Fibroblast of the conjunctiva (primary cell): ENCODE results near the gene PIGX.
A peak's percentile ranks its signal among the peaks of the same experiment; 100 is the strongest.
"Not testable (repeated sequence)": the region's sequence is repeated elsewhere in the genome, so short reads cannot be mapped to it uniquely, and the experiment has no call there.

Experiments used
- DNase-seq: peaks from one replicate; pipeline ENCODE4 v3.0.0-alpha.2; 2010; ENCODE audit warnings: low read depth

PIGX gene

DNA sequence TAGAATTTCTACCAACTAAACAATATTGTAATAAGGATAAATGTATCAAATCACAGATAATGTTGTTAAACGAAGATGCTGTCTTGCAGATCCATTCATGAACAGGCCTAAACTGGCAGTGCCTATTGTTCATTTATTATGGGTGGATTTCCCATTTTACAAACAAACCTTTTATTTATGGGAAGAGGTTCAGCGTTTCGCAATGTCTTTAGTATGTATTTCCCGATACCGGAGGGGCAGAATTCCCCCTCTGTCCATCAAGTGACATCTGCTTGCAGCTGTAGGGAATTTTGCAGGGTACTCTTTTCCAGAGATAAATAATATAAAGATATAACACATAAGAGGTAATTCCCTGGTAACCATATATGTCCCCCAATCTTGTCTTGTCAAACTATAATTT is 5.8 kb upstream of the PIGX start:
- DNase-seq: no peak

DNA sequence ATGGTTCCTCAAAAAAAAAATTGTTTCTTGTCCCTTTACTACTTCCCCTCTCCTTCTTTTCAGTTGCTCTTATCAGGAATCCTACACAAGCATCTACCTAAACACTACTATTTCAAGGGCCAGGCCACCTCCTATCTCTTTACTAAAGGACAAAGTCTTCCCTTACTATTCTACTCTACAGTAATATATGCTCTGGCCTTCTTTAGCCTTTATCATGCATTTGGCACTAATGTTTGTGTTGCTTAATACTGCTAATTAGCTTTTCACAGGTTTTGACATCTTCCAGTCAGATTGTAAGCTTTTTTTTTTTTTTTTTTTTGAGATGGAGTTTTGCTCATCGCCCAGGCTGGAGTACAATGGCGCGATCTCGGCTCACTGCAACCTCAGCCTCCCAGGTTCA is 5.4 kb upstream of the PIGX start:
- DNase-seq: no peak

DNA sequence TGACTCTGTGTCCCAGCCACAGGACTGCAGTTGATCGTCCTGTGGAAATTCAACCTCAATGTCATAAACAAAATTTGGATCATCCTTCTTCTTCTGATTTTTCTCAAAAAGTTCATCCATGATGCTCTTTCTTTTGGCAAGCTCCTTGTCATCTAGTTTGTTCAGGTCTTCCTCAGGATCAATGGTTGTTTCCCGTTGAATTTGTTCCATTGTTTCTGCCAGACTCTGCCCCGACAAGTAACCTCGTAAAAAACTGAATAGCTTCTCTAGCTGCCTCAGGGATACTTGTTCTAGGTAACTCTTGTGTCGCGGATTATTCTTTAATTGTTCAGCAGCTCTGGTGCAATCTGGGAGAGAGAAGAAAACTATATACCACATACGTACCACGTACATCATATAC is 4.6 kb upstream of the PIGX start:
- no peak for DNase-seq

GRCh38 chr3:196708467-196708866 is 3.7 kb upstream of the PIGX start:
- no peak for DNase-seq

GRCh38 chr3:196712514-196713413 is 587 bp downstream of the PIGX start:
- no peak for DNase-seq

DNA sequence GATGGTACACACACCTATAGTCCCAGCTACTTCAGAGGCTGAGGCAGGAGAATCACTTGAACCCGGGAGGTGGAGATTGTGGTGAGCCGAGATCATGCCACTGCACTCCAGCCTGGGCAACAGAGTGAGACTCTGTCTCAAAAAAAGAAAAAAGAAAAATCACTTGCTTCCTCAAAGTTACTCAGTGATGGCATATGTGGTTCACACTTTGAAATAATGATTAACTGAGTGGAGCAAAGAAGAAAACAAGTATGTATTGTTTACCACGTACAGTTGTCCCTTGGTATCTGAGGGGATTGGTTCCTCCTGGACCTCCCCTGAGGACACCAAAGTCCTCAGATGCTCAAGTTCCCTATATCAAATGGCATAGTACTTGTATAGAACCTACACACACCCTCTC is 5.0 kb downstream of the PIGX start:
- not testable (repeated sequence) for DNase-seq

- DNase-seq: no peak
Measured at GRCh38 chr3:196721097-196721496, 8.9 kb downstream of the PIGX start.

- DNase-seq: peak; percentile 9
Measured at GRCh38 chr3:196726788-196727675, 14.9 kb downstream of the PIGX start.

DNA sequence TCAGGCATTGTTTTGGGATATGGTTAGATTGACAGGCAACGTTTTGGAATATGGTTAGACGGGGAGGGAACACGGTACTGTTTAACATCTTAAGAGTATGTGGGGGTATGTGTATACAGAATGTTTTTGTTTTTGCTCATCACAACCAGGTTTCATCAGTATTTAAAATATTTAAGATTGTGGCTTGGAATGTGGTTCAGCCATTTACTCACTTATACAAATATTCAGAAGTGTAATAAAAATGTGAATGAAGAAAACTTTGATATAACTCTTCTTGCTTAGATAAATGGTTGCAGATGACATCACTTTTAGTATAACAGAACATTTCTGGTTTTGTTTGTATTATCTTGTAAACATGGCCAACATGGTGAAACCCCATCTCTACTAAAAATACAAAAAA is 23.6 kb downstream of the PIGX start:
- no peak for DNase-seq

DNA sequence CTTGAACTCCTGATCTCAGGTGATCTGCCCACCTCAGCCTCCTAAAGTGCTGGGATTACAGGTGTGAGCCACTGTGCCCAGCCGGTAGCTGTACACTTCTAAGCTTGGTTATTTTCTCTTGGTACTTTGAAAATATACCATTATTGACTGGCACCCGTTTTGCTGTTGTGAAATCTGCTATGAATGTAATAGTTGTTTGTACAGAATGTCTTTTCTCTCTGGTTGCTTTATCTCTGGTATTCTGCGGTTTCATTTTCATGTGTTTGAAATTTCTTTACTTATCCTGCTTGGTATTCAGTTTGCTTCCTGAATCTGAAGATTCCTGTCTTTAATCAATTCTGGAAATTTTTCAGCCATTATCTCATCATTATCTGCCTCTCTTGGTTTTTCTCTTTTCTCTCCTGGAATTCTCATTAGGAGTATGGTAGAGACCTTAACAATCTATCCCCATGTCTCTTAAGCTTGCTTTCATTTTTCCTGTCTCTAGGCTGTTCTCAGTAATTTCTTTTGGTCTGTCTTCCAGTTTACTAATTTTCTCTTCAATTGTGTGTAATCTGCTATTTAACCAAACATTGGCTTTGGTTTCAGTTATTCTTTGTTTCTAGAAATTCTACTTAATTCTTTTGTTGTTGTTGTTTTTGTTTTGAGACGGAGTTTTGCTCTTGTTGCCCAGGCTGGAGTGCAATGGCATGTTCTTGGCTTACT is 24.6 kb downstream of the PIGX start:
- no peak for DNase-seq

DNA sequence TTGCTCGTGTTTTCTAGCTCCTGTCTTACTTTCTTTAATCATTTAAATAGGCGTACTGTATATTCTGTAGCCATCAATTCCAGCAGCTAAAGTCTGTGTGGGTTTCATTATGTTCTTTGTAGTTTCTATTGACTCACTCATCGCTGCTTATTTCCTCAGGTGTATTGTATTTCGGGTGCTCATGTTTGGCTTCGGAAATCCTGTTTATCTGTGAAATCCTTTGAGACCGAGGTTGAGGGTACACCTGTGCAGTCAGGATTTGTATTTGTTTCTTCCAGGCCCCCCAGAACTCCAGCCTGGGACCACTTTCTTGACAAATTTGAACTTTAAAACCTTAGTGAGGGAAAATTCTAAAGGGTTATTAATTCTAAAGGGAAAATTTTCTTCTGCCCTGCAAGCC is 25.5 kb downstream of the PIGX start:
- no peak for DNase-seq

GRCh38 chr3:196739671-196740480 is 27.7 kb downstream of the PIGX start, which contains the start of gene PAK2:
PAK2 (plus strand) TSS chr3:196739857; CDS start chr3:196782647, 42,790 bp downstream.
- peak; percentile 72 for DNase-seq

DNA sequence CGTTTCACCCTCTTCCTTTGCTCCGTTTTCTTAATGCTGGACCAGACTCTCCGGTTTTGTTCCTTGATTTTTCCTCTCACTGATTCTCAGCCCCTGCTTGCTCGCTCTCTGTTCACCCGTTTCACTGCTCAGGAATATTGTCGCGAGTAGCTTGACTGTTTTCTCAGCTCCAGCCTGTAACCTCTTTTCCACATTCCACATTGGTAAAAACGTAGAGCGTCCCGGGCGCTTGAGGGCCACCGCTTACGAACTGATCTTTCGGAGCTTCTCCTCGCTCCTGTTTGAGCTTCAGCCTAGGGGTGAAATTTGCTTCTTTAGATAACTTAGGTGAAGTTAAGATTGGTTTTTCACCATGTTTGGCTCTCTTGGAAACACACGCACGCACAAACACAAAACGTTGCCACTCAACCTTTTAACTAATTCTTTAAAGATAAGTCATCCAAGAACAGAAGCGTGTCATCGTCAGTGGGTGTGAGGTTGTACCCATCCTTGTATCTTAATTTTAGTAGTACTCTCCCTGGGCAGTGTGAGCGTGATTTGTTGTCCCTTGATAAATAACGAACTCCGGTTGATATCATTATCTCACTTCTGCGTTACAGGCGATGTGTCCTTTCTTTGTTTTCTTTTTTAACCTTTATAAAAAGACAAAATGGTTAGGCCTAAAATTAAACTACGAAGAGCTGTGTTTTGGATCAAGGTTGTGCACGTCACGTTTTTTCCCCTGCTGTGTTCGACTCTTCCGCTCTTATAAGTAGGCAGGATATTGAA is 28.5 kb downstream of the PIGX start:
- DNase-seq: peak; percentile 31

GRCh38 chr3:196741249-196741889 is 29.2 kb downstream of the PIGX start:
- DNase-seq: no peak

DNA sequence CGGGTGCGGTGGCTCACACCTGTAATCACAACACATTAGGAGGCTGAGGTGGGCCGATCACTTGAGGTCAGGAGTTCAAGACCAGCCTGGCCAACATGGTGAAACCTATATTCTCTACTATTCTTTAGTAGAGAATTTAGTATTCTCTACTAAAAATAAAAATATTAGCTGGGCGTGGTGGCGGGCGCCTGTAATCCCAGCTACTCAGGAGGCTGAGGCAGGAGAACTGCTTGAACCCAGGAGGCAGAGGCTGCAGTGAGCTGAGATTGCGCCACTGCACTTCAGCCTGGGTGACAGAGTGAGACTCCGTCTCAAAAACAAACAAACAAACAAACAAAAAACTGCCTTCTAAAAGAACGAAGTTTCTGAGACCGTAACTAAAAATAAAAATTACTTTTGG is 31.4 kb downstream of the PIGX start:
- DNase-seq: not testable (repeated sequence)

DNA sequence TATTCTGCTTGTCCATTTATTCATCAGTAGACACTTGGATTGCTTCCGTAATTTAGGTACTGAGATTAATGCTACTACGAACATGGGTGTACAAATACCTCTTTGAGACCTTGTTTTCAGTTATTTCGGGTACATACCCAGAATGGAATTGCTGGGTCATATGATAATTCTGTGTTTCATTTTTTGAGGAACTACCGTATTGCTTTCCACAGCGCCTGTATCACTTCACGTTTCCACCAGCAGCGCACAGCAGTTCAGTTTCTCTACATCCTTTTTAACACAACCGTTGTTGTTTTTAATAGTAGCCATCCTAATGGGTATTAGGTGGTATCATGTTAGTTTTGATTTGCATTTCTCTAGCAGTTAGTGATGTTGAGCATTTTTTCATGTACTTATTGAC is 36.9 kb downstream of the PIGX start:
- DNase-seq: no peak

- DNase-seq: no peak
Measured at GRCh38 chr3:196753201-196753600, 41.0 kb downstream of the PIGX start.

DNA sequence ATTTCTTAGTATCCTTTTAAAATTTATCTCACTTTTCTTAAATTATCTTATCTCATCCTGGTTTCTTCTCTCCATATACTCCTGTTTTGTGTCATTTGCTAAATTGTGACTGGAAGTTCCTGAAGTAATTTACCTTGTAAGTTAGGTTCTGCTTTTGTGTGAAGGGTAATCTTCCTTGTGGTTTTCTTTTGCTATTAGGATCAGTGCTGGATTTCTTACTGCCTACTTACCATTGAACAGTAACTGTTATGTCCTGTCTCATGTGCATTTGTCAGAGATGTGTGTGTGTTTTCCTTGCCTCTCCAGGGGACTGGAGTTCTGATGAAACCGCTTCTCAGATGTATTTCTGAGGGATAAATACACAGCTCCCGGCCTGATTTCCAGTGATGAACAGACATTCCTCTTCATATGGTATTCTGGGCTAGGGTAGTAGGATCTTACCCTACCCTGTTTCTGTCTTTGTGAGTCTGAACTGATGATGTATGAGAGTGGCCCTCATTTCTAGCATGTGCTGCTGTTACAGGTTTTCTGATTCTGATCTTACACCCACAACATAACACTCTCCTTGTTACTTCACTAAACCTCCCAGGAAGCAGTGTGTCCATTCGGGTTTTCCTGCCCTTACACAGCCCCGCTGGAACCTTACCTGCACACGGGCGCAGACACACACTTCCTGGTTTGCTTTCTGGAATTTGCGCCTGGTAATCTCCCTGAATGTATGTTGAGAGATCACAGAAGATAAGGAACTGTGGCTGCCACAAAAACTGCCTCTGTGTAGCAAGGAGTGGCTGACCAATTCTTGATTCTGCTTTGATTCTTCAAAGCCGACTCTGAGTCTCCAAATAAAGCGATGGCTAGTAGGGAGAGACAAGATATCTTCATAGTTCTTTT is 42.2 kb downstream of the PIGX start:
- no peak for DNase-seq

GRCh38 chr3:196756732-196757131 is 44.6 kb downstream of the PIGX start:
- DNase-seq: no peak
